ENCODE results near the gene FOXJ3.

FOXJ3 gene

DNA sequence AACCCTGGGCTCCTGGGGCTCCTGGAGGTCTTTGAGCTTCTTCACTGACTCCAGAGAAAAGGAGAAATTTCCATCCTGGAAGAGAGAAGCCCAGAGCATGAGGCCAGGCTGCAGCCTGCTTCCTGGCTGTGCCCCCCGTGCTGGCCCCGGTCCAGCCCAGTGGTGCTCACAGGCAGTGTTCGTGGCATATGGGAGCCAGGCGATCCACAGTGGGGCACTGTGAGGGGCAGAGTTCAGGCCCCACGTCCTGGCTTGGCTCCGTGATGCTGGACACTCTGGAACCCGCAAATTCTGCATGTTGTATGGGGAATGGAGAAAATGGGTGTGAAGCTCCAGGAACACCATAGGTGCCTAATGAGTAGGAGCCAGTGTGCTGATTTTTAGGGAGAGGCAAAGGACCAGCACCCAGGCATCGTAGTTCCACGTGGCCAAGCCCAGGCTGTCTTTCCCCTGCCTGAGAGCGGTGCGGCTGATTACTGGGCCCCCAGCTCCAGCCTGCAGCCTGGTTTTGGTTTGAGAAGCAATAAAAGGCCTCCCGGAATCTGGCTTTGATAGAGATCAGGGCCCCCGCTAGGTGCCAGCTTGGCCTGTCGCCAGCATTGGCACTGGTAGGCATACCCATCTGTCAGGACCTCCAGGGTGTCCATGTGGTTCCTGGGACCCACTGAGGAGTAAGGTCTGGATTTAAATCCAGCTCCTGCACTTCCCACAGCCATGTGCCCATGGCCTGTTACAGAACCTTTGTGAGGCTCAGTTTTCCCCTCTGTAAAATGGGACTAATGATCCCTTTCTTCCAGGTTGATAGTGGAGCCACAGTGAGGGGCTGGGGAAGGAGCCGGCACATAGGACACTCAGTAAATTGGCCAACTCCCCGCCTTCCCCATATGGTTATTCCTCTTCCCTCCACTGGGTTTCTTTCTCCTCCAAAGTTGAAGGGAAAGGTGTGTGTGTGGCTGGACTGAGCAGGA, 171.2 kb downstream of the FOXJ3 start:
- no peak for DNase-seq

DNA sequence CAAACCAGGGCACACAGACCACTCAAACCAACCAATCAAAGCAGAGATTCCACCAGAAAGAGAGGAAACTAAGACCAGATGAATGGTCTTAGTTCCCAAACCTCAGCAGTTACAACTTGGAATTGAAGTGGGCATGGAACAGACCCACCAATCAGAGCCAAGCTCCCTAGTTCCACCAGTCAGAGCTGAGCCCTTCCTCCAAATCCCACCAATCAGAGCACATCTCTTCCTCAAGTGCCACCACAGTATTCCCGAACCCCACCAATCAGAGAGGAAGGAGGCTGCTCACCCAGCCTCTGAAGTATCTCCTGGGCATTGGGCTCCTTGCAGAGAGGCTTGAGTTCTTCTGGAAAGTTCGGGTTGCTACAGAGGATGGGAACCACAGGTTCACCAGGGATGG, 171.9 kb downstream of the FOXJ3 start:
- DNase-seq, result no peak

DNA sequence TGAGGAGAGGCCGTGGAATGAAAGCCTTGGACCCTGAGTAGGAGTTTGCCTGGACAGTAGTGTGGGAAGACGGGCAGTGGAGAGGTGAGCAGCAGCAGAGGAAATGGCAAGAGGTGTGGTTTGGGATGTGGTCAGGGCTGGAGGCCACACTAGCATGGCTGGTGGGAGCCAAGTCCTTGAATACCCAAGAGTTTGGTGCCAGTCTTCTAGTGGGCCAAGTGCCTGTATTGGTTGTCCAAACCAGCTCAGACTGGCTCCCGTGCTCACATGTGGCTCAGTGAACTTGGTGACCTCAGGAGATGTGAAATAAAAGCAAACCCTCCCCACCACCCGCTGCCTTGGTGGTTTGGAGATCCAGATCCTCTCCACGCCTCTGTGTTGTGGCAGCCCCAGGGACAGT, 172.9 kb downstream of the FOXJ3 start:
- DNase-seq, result no peak

DNA sequence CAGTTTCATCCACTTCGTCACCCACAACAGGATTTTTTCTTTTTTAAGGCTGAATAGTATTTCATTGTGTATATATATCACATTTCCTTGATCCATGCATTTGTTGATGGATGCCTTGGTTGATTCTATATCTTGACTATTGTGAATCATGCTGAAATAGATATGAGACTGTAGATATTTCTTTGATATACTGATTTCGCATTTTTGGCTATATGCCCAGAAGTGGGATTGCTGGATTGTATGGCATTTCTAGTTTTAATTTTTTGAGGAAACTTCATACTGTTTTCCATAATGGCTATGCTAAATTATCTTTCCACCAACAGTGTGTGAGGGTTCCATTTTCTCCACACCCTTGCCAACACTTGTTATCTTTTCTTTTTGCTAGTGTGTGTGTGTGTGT, 176.8 kb downstream of the FOXJ3 start:
- no peak for DNase-seq

DNA sequence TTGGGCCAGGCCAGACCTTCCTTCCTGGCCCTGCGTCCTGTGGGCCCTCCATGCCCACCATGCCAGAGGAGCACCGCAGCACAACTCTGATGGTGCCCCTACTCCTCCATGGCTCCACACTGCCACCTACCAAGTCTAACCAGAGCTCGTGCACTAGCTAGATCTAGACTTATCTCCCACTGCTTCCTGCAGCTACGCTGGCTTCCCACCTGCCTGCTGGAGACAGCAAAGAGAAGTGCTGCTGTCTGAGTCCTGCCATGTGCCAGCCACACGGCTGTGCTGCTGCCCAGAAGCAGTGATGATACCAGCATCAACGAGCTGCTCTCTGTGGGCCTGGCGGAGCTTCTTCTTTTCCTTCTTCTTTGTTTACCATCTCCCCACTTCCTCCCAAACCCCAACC, 177.4 kb downstream of the FOXJ3 start:
- DNase-seq, result no peak

DNA sequence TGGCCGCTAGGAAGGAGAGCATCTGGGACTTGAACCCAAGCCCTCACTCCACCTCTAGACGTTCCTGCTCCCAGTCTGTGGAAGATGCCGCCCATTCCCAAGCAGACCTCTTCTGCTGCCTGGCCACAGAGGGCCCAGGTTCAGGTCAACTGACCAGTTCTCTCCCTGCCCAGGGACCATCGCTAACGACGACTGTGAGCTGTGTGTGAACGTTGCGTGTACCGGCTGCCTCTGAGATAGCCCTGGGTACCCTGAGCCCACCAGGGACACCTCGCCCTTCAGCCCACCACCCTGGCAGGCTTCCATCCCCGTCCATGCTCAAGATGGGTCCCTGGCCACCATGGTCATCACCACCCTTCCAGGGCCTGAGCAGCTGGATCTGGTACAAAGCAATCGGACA, 179.7 kb downstream of the FOXJ3 start:
- DNase-seq, result no peak

DNA sequence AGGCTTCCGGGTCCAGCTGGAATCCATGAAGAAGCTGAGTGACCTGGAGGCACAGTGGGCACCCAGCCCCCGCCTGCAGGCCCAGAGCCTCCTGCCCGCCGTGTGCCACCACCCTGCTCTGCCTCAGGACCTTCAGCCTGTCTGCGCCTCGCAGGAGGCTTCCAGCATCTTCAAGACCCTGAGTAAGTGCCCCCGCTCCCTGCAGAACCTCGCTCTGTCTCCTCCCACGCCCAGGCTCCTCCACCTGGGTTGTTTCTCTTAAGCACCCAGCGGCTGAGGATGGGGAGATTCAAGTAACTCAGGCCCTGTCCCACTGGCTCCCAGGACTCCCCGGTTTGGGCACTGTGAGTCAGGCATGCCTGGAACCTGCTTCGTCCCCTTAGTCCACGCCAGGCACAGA, 180.3 kb downstream of the FOXJ3 start:
- no peak for DNase-seq

DNA sequence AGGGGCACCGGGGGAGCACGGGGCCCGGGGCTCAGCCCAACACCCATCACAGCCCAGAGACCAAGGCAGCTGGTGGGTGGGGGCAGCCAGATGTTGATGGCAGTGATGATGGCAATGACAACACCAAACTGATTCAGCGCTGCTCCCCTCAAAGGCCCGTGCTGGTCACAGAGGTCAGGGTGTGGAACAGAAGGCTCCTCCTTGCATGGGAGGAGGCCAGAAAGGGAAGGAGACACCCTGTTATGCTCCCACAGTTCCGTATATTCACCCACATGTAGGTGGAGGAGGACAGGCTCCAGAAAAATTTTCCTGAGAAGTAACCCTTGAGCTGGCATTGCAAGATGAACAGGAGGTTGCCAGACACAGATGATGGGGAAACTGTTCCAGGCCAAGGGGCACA, 181.4 kb downstream of the FOXJ3 start:
- DNase-seq, result no peak

DNA sequence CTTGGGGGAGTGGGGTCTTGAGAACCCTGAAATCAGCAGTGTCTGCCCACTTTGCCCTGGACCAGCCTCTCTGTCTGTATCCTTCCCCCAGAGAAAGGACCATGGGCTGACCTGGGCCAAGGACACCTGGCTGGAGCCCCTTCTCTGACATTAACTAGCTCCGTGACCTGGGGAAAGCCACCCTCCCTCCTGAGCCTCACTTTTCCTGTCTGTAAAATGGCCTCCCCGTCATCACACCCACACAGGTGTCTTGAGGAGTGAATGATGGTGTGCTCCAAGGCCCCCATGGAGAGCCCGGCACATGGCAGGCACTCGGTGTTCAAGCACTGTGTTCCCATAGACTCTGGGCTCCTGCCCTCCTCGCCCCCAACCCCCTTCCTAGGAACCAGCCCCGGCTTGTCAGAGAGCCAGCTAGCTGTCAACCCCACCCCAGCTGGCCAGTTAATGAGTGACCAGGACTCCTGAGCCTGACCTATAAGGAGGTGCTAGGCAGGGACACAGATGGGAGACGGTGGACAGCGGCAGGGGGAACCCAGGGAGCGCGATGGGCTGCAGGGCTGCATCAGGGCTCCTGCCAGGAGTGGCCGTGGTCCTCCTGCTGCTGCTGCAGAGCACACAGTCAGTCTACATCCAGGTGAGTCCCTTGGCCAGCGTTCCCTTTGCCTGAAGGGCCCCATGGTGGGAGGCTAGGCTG, 182.0 kb downstream of the FOXJ3 start, which contains the start of gene GUCA2B:
Gene GUCA2B (plus strand): TSS at position 504 of the 694 bp plus-strand sequence. CDS start 41 bp downstream, at position 545.
- DNase-seq, result no peak

DNA sequence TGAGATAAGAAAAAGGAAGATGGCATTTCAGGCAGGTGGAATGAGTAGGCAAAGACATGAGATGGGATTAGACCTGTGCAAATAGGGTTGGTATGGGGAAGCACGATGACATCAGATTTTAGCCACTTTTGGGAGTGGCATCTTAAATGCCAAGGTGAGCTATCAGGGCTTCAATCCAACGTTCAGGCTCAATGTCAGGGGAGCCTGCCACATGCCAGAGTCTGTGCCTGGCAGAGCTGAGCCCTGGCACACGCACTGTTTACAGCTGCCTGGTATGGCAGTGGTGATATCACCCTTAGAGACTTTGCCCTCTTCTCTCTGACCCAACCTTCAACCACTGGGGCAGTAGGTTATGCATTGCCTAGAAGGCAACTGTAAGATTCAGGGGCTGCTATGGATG, 182.9 kb downstream of the FOXJ3 start:
- DNase-seq, result no peak

DNA sequence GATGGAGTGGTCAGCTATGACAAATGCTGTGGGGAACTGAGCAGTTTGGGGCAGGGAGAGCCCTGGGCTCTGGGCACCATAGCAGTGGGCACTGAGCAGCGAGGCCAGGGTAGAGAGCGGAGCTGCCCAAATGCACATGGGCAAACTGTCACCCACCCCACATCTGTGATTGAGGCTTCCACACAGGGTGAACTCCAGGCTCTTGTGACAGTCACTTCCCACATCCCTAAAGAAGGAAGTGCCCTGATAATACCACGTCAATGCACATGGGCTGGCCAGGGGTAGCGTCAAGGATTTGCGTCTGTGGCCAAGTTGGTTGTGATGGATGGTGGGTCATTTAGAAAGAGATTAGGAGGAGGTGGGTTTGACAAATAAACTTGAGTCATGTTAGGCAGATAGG, 184.4 kb downstream of the FOXJ3 start:
- DNase-seq, result no peak

DNA sequence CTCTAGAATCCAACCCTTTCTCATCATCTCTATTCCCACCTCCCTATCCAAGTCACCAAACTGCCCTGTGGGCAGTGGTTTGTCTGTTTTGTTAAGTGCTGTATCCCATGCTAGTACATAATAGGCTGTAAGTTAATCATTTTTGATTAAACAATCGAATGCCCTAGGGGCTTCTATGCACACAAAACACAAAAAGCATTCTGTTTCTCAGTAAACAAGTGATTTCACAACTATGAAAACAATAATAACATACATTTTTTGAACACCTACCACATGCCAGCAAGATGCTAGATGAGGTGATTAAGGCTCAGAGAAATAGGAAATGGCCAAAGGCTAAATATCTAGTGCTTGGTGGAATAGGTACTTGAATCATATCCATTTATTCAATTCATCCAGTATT, 186.9 kb downstream of the FOXJ3 start:
- no peak for DNase-seq

DNA sequence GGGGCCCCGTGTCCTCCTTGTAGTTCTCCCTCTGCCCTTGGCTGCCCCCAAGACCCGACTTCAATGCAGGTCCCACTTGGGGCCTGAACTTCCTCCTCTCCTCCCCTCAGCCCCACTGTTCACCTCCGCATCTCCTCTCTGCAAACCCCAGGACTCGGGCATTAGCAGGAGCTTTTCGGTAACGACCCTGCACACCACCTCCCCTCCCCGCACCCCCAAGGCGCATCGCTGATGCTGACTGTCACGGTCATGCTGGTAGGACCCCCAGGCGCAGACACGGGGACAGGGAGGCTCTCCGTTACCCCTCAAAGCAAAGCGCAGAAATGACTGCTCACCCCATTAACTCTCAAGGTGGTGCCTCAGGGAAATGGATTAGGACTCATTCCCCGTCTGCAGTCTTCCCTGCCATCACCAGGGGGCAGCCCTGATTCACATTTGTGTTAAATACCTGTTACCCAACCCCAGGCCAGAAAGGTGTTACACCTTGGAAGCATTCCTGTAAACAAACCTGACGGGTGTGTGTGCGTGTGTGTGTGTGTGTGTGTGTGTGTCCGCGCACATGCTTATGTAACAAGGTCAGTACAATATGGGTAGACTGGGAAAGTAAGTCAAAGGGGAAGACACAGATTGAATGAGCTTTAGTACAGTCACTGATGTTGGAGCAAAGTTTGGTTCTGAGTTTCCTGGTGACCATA, 188.3 kb downstream of the FOXJ3 start:
- peak; percentile 63 for DNase-seq

DNA sequence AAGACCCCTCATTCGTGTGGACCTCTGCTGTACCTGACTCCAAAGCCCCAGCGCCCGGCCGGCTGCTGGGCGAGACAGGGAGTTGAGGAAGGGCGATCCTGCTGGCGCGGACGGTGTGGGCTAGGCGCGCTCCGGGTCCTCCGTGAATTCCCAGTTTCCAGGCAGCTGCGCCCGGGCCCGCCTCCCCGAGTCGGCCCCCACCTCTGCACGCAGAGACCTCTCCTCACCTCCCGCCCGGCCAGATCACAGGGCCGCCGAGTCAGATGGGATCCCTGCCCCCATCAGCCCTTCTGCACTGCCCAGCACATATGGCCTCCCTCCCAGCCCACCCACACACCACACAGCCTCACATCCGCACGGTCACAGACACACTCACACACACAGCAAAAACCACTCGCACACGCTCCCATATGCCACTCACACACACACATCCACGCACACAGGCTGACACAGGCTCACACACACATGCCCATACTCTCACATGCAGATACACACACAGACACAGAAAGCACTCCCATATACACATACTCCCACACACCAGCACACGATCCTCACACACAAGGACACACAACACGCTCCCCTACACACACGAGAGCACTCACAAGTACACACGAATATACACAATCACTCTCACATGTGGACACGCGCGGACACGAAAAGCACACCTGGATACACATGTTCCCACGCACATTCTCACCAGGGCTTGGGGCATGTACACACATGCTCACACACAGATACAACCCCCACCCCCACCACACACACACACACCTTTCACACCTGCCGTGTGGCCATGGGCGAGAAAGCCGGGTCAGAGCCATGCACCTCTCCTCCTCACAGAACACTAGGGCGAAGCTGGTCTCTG, 189.0 kb downstream of the FOXJ3 start:
- DNase-seq, result no peak

DNA sequence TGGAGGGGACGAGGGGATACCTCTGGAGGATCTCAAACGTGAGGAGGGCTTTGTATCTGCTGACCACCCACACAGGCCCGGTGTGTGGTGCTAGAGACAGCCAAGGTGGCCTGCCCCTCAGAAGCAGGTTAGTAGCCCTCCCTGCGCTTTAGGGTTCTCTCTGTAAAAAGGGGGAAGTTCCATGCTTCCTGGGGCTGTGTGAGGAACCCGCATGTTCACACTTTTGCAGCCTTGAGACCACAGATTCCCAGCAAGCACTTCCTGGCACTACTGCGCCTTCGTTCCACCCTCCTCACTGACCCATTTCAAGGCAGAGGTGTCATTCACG, 189.7 kb downstream of the FOXJ3 start:
- DNase-seq, result no peak

DNA sequence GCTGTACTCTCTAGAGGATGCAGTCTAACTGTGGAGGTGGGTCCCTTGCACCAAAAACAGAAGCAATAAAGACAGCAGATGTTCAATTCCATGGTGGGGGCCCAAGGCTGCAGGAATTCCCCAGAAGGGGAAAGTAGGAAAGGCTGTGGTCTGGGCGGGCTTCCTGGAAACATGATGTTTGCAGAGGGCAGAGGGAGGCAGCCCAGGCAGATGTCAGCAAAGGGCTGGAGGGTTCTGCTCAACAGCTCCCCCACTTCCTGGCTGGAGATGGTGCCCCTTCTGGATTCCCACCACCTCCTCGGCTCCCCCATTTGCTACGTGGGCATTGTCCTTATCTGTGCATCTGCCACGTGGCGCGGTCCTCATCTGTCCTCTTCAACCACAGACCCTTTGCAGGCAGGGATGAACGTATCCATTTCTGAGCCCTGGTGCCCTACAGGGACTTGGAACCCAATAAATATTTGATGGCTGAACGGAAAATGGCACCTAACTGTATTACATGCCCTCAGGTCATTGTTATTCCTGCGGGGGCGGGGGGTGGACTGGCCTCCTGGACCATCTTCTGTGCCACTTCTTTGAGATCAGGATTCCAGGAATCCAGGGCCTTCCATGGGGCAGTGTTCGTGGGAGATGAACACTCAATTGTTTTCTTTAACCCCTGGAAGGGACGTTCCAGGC, 190.2 kb downstream of the FOXJ3 start:
- no peak for DNase-seq

DNA sequence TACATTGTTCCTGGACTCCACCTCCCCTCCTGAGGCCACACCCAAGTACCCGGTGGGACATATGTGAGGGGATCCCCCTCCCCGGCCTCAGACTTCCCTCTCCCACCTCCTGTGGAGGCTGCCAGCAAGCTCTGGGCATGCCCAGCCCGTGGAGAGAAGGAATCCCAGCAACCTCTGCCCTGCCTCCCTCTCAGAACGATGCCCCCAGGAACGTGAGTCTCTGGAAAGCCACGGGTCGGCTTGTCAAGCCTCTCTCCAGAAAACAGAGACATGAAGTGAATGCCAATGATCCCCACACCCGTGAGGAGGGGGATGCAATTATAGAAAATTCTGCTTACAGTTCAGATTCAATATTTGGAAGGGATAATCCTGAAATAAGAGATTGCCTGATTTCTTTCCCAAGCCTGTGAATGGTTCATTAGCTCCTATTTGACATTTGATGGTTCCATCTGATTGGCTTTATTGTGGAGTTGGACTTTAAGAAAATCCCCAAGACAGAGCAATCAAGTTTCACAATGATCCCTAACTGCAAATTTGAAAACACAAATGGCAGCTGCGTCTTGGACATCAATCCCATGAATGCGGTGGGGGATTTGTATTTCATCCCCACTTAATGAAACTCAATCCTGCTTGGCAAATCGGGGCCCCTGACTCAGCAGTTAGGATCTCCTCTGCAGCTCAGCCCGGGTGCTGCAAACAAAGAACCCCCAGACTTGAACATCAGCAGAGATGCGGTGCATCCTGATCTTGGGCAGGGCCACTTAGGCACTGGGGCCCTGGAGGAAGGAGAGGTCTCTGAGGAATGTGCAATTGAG, 190.9 kb downstream of the FOXJ3 start:
- DNase-seq, result no peak

DNA sequence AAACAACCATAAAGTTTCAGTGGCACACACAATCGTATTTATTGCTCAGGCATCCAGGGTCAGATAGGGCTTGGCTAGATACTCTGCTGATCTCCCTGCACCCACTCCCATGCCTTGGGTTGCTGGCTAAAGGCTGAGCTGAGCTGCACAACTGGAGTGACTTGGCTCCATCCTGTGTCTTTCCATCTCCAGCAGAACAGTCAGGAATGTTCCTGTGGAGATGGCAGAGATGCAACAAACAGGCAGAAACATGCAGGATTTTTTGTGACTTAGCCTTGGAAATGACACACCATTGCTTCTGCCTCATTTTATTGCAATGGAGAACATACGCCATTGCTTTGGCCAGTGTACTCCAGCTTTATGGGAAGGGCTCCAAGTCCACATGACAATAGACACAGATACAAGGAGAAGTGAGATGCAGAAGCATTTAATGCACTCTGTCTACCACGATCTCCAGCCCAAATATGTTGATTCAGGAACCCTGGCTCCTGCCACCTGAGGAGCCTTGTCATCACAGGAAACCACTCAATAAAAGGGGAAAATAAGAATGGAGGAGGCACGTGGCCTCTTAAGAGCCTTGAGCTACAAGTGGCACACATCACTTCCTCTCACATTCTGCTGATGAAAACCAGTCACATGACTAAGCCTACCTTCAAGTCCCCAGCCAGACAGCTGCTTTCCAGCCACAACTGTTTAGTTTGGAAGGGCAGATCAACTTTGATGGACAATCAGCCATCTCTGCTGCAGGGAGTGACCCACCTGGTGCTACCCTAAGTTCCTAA, 191.9 kb downstream of the FOXJ3 start:
- DNase-seq, result no peak

DNA sequence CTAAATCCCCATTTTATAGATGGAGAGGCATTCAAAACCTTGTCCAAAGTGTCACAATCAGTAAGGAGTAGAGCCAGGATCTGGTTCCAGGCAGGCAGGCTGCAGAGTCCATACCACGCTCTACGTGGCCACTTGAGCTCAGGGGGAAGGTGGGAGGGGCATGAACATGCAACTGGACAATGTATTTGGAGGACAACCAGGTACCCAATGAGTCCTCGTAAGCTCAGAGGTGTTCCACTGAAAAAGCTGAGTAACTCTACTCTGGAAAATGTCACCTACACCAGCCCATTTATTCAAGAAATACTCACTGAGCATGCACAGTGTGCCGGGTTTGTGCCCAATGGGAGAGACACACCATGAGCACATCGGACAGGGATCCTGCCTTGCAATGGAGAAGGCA, 193.1 kb downstream of the FOXJ3 start:
- DNase-seq, result no peak

DNA sequence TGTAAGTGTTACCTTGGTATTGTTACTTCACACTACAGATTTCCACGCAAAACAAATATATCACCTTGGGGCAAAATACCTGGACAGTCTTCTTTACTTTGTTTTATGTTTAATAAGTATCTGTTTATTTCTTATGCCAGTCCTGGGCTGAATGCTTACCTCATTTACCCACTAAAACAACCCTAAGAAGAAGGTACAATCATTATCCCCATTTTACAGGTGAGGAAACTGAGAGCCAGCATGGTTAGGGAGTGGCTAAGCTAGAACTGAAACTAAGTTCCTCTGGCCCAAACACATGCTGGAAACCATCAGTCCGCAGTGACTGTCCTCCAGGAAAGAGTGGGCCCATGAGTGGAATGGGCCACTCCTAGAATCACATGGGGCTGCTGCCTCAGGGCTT, 194.8 kb downstream of the FOXJ3 start:
- DNase-seq, result no peak
